Neural cell (in vitro differentiated cells): ENCODE results near the gene MAB21L4. TPM values are rescaled to one million over a fixed set of nuclear protein-coding genes. Genes with fewer than 3 reads are reported as not detected.

Source experiments
- H2AFZ ChIP-seq: fragments of 200-600, 300-800 bp; sonication (generic), shearing (Covaris generic); 2 replicates; pipeline ENCODE4 v1.6.0; 2014; ENCODE audit warnings: low read depth, mild to moderate bottlenecking, antibody characterized with exemption, low read length, moderate library complexity
- H3F3A ChIP-seq: fragments of 200-600 bp; shearing (Covaris generic); 2 replicates; pipeline ENCODE4 v1.6.1; 2016; ENCODE audit warnings: mild to moderate bottlenecking, moderate library complexity, mixed read lengths, antibody characterized with exemption, low read length; ENCODE audit not compliant: insufficient read depth, poor library complexity, severe bottlenecking
- H3K27ac ChIP-seq: fragments of 200-600, 300-800 bp; sonication (generic), shearing (Covaris generic); 2 replicates; pipeline ENCODE4 v1.5.1; 2014; ENCODE audit warnings: mild to moderate bottlenecking, low read length, moderate library complexity
- H3K27me3 ChIP-seq: fragments of 300-800, 200-600 bp; sonication (generic), shearing (Covaris generic); 2 replicates; pipeline ENCODE4 v1.6.0; 2014; ENCODE audit warnings: mild to moderate bottlenecking, low read depth, low read length, moderate library complexity; ENCODE audit not compliant: insufficient read depth
- H3K36me3 ChIP-seq: fragments of 300-800, 200-600 bp; sonication (generic), shearing (Covaris generic); 2 replicates; pipeline ENCODE4 v1.5.1; 2014; ENCODE audit warnings: mild to moderate bottlenecking, antibody characterized with exemption, low read length, moderate library complexity; ENCODE audit not compliant: insufficient read depth
- H3K4me2 ChIP-seq: fragments of 300-800, 200-600 bp; sonication (generic), shearing (Covaris generic); 2 replicates; pipeline ENCODE4 v1.6.0; 2014; ENCODE audit warnings: mild to moderate bottlenecking, low read length
- H3K4me3 ChIP-seq: fragments of 300-800, 200-600 bp; sonication (generic), shearing (Covaris generic); 2 replicates; pipeline ENCODE4 v1.5.1; 2014; ENCODE audit warnings: mild to moderate bottlenecking, low read length, moderate library complexity
- H3K79me2 ChIP-seq: fragments of 200-600 bp; shearing (Covaris generic); replicated peaks from 2 replicates; pipeline ENCODE4 v1.6.0; 2014; ENCODE audit warnings: mild to moderate bottlenecking, low read length, moderate library complexity; ENCODE audit not compliant: insufficient read depth
- H3K9ac ChIP-seq: fragments of 300-800, 200-600 bp; sonication (generic), shearing (Covaris generic); 2 replicates; pipeline ENCODE4 v1.6.1; 2016; ENCODE audit warnings: mild to moderate bottlenecking, low read length, mixed read lengths
- H3K9me2 ChIP-seq: fragments of 200-600 bp; shearing (Covaris generic); 2 replicates; pipeline ENCODE4 v1.6.1; 2016; ENCODE audit warnings: mild to moderate bottlenecking, low read length, mixed read lengths; ENCODE audit not compliant: insufficient read depth
- H3K9me3 ChIP-seq: fragments of 200-600, 300-800 bp; sonication (generic), shearing (Covaris generic); 2 replicates; pipeline ENCODE4 v1.6.1; 2016; ENCODE audit warnings: mild to moderate bottlenecking, mixed run types, low read length, moderate library complexity, mixed read lengths
- H4K20me1 ChIP-seq: fragments of 200-600 bp; shearing (Covaris generic); 2 replicates; pipeline ENCODE4 v1.6.1; 2016; ENCODE audit warnings: mild to moderate bottlenecking, mixed run types; ENCODE audit not compliant: insufficient read depth
- EP300 ChIP-seq: fragments of 450-650 bp; conservative IDR thresholded peaks from 2 replicates; pipeline ENCODE4 v1.6.1; 2014; ENCODE audit warnings: antibody characterized with exemption, mild to moderate bottlenecking, moderate library complexity; ENCODE audit not compliant: poor library complexity, severe bottlenecking
- EZH2 ChIP-seq: fragments of 200-600, 300-800 bp; shearing (Covaris generic), sonication (generic); IDR thresholded peaks from 2 replicates; pipeline ENCODE4 v1.6.1; 2014; ENCODE audit warnings: antibody characterized with exemption, low read length, borderline replicate concordance, mild to moderate bottlenecking; ENCODE audit not compliant: insufficient read depth, poor library complexity, severe bottlenecking
- MXI1 ChIP-seq: fragments of 450-650 bp; conservative IDR thresholded peaks from 2 replicates; pipeline ENCODE4 v1.6.1; 2014; ENCODE audit warnings: antibody characterized with exemption, mild to moderate bottlenecking; ENCODE audit not compliant: poor library complexity, severe bottlenecking
- RAD21 ChIP-seq: fragments of 450-650 bp; conservative IDR thresholded peaks from 2 replicates; pipeline ENCODE4 v1.6.1; 2014; ENCODE audit warnings: antibody characterized with exemption, mild to moderate bottlenecking, moderate library complexity
- SMC3 ChIP-seq: fragments of 450-650 bp; conservative IDR thresholded peaks from 2 replicates; pipeline ENCODE4 v1.6.1; 2014; ENCODE audit warnings: antibody characterized with exemption, mild to moderate bottlenecking, moderate library complexity; ENCODE audit not compliant: poor library complexity
- TAF1 ChIP-seq: IDR thresholded peaks from 2 replicates; pipeline ENCODE4 v1.6.1; 2012; ENCODE audit warnings: low read depth
- polyA minus RNA-seq: library from RNA; depleted of rRNA, polyadenylated mRNA; stranded (reverse); fragments of >200 nt; gene quantifications from 2 replicates; pipeline ENCODE4 v1.2.3, GENCODE V29; 2014
- polyA plus RNA-seq: library from polyadenylated mRNA; depleted of rRNA; stranded (reverse); fragments of >200 nt; gene quantifications from 2 replicates; pipeline ENCODE4 v1.2.3, GENCODE V29; 2014
- TF ChIP-seq, protein P1 (sequence below): fragments of 450-650 bp; IDR thresholded peaks from 2 replicates; pipeline ENCODE4 v1.5.1; 2014; ENCODE audit warnings: antibody characterized with exemption, mild to moderate bottlenecking, moderate library complexity; ENCODE audit not compliant: poor library complexity, severe bottlenecking
- TF ChIP-seq, protein P2 (sequence below): IDR thresholded peaks from 2 replicates; pipeline ENCODE4 v1.6.1; 2012; ENCODE audit warnings: borderline replicate concordance

The MAB21L4 gene
- not detected in 2 replicates for polyA plus RNA-seq
- not detected in 2 replicates for polyA minus RNA-seq

DNA sequence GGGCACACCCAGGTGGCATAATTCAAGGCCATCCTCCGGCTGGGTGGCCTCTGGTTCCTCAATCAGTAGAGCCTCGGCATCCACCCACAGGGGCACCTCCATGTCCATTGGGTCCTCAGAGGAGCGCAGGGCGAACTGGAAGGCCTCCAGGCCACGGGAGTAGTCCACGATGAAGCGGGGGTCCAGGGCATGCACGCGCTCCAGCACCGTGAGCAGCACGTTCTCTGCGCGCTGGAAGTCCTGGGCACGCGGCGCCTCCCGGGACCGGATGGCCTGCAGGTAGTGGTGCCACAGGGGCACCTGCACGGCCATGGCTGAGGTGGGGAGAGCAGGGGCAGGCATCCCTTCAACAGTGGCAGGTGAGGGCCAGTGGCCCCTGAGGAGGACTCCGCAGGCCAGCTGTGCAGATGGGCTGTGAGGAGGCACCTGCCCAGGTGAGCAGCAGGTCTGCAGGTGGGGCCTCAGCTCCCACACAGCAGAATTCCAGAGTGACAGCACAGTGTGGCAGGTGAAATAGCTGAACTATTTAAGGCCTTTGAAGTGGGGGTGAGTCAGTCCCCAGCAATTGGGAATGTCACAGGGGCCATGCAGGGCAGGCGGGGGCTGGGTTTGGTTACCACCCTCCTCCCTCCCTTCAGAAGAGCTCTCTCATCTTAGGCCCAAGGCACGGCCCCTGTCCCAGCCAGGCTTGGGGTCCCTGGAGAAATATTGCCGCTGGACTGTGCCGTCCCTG is at the start of gene MAB21L4:
MAB21L4 (minus strand) TSS at position 501 of the 733 bp plus-strand sequence; CDS start at position 342, 159 bp downstream.
- H3K79me2 ChIP-seq, result no peaks in the 10 kb centered on the region
- no peak within 1 kb of the TSS for H3K4me3 ChIP-seq
- no peaks in the 10 kb centered on the region for H4K20me1 ChIP-seq
- H3K36me3 ChIP-seq, result no peaks in the 10 kb centered on the region
- no peak within 1 kb of the TSS for H3K4me2 ChIP-seq
- H3K27ac ChIP-seq, result no peak within 1 kb of the TSS
- H3K9me3 ChIP-seq, result no peaks in the 10 kb centered on the region
- no peaks in the 10 kb centered on the region for H3F3A ChIP-seq
- no peaks in the 10 kb centered on the region for H3K27me3 ChIP-seq
- TF ChIP-seq, protein P1, sequence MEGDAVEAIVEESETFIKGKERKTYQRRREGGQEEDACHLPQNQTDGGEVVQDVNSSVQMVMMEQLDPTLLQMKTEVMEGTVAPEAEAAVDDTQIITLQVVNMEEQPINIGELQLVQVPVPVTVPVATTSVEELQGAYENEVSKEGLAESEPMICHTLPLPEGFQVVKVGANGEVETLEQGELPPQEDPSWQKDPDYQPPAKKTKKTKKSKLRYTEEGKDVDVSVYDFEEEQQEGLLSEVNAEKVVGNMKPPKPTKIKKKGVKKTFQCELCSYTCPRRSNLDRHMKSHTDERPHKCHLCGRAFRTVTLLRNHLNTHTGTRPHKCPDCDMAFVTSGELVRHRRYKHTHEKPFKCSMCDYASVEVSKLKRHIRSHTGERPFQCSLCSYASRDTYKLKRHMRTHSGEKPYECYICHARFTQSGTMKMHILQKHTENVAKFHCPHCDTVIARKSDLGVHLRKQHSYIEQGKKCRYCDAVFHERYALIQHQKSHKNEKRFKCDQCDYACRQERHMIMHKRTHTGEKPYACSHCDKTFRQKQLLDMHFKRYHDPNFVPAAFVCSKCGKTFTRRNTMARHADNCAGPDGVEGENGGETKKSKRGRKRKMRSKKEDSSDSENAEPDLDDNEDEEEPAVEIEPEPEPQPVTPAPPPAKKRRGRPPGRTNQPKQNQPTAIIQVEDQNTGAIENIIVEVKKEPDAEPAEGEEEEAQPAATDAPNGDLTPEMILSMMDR, result no peak
- TF ChIP-seq, protein P2, sequence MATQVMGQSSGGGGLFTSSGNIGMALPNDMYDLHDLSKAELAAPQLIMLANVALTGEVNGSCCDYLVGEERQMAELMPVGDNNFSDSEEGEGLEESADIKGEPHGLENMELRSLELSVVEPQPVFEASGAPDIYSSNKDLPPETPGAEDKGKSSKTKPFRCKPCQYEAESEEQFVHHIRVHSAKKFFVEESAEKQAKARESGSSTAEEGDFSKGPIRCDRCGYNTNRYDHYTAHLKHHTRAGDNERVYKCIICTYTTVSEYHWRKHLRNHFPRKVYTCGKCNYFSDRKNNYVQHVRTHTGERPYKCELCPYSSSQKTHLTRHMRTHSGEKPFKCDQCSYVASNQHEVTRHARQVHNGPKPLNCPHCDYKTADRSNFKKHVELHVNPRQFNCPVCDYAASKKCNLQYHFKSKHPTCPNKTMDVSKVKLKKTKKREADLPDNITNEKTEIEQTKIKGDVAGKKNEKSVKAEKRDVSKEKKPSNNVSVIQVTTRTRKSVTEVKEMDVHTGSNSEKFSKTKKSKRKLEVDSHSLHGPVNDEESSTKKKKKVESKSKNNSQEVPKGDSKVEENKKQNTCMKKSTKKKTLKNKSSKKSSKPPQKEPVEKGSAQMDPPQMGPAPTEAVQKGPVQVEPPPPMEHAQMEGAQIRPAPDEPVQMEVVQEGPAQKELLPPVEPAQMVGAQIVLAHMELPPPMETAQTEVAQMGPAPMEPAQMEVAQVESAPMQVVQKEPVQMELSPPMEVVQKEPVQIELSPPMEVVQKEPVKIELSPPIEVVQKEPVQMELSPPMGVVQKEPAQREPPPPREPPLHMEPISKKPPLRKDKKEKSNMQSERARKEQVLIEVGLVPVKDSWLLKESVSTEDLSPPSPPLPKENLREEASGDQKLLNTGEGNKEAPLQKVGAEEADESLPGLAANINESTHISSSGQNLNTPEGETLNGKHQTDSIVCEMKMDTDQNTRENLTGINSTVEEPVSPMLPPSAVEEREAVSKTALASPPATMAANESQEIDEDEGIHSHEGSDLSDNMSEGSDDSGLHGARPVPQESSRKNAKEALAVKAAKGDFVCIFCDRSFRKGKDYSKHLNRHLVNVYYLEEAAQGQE, result no peak
- TF ChIP-seq TAF1 (no peak), EZH2 (no peak), MXI1 (no peak), SMC3 (no peak), RAD21 (no peak), EP300 (no peak)
- no peaks in the 10 kb centered on the region for H3K9me2 ChIP-seq
- no peak within 1 kb of the TSS for H3K9ac ChIP-seq
- H2AFZ ChIP-seq, result no peak within 1 kb of the TSS

DNA sequence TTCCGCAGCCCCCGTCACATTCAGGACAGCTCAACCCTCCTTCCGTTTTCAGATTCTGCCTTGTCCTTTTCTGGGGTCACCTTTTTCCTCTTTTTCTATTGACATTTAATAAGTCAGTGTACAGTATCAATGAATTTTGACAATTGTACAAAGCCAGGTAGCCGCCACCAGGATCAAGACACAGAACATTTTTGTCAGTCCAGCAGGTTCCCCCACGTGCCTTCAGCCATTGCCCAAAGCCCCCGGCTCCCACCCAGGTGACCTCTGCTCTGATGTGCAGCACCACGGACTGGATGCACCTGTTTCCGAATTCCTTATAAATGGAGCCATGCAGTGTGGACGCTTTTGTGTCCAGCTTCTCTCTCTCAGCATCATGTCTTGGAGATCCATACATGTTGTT is 40.1 kb upstream of the MAB21L4 start:
- H3K27ac ChIP-seq, result no peak overlapping the region
- TF ChIP-seq EP300, result no peak
- TF ChIP-seq SMC3, result no peak
- no peak for TF ChIP-seq TAF1
- H3K4me2 ChIP-seq, result no peak overlapping the region
- H3K27me3 ChIP-seq, result no peaks in the 10 kb centered on the region
- no peak overlapping the region for H3K4me3 ChIP-seq
- H4K20me1 ChIP-seq, result no peaks in the 10 kb centered on the region
- H3K36me3 ChIP-seq, result no peaks in the 10 kb centered on the region
- no peaks in the 10 kb centered on the region for H3K79me2 ChIP-seq
- no peaks in the 10 kb centered on the region for H3F3A ChIP-seq
- no peak overlapping the region for H3K9ac ChIP-seq
- H2AFZ ChIP-seq, result no peak overlapping the region
- H3K9me3 ChIP-seq, result peaks cover 9% of the 10 kb centered on the region
- H3K9me2 ChIP-seq, result no peaks in the 10 kb centered on the region
